H9 (cell line): ENCODE measurements around the gene ADNP2. TPM values are rescaled to one million over a fixed set of nuclear protein-coding genes. Genes with fewer than 3 reads are reported as not detected.
A peak's percentile ranks its signal among the peaks of the same experiment; 100 is the strongest.

Source experiments
- DNase-seq: peaks from one replicate; pipeline ENCODE4 v3.0.0-alpha.2; 2017
- H2AFZ ChIP-seq: one replicate; pipeline ENCODE4 v1.6.1; 2013; ENCODE audit warnings: mild to moderate bottlenecking, low read length, control low read depth, moderate library complexity
- H2AK5ac ChIP-seq: 2 replicates; pipeline ENCODE4 v1.6.1; 2013; ENCODE audit warnings: low read length, control low read depth, mixed read lengths; ENCODE audit not compliant: insufficient read length
- H2BK120ac ChIP-seq: one replicate; pipeline ENCODE4 v1.6.1; 2013; ENCODE audit warnings: low read depth, mild to moderate bottlenecking, low read length, control low read depth, inconsistent platforms; ENCODE audit not compliant: poor library complexity, severe bottlenecking
- H2BK12ac ChIP-seq: 2 replicates; pipeline ENCODE4 v1.6.1; 2013; ENCODE audit warnings: low read length, control low read depth, mixed read lengths, low read depth; ENCODE audit not compliant: insufficient read length
- H2BK15ac ChIP-seq: 2 replicates; pipeline ENCODE4 v1.6.1; 2013; ENCODE audit warnings: low read depth, low read length, control low read depth
- H2BK20ac ChIP-seq: one replicate; pipeline ENCODE4 v1.6.1; 2013; ENCODE audit warnings: low read depth, mild to moderate bottlenecking, low read length, control low read depth, inconsistent platforms; ENCODE audit not compliant: poor library complexity, severe bottlenecking
- H2BK5ac ChIP-seq: 2 replicates; pipeline ENCODE4 v1.6.1; 2013; ENCODE audit warnings: low read length, control low read depth, mixed read lengths; ENCODE audit not compliant: insufficient read length
- H3K14ac ChIP-seq: 2 replicates; pipeline ENCODE4 v1.6.1; 2013; ENCODE audit warnings: low read length, control low read depth; ENCODE audit not compliant: insufficient read depth
- H3K18ac ChIP-seq: 2 replicates; pipeline ENCODE4 v1.6.1; 2013; ENCODE audit warnings: low read depth, mild to moderate bottlenecking, mixed read lengths, low read length, control low read depth; ENCODE audit not compliant: insufficient read length
- H3K23ac ChIP-seq: 2 replicates; pipeline ENCODE4 v1.6.1; 2013; ENCODE audit warnings: low read length, control low read depth, mixed read lengths, low read depth; ENCODE audit not compliant: insufficient read length
- H3K23me2 ChIP-seq: 2 replicates; pipeline ENCODE4 v1.6.1; 2013; ENCODE audit warnings: low read depth, mild to moderate bottlenecking, mixed read lengths, low read length, control low read depth; ENCODE audit not compliant: insufficient read length, poor library complexity, severe bottlenecking
- H3K27ac ChIP-seq: 2 replicates; pipeline ENCODE4 v1.5.1; 2013; ENCODE audit warnings: low read length, control low read depth, mixed read lengths, low read depth; ENCODE audit not compliant: insufficient read length
- H3K27me3 ChIP-seq: 2 replicates; pipeline ENCODE4 v1.6.1; 2013; ENCODE audit warnings: low read length, control low read depth, inconsistent platforms; ENCODE audit not compliant: insufficient read depth
- H3K4ac ChIP-seq: 2 replicates; pipeline ENCODE4 v1.6.1; 2013; ENCODE audit warnings: low read depth, mild to moderate bottlenecking, control low read depth, inconsistent platforms, low read length, moderate library complexity
- H3K4me1 ChIP-seq: 2 replicates; pipeline ENCODE4 v1.6.1; 2013; ENCODE audit warnings: low read length, control low read depth, inconsistent platforms; ENCODE audit not compliant: insufficient read depth
- H3K4me2 ChIP-seq: 2 replicates; pipeline ENCODE4 v1.6.1; 2013; ENCODE audit warnings: low read length, control low read depth, mixed read lengths; ENCODE audit not compliant: insufficient read length, insufficient read depth
- H3K56ac ChIP-seq: 2 replicates; pipeline ENCODE4 v1.6.1; 2013; ENCODE audit warnings: low read depth, mild to moderate bottlenecking, mixed read lengths, low read length, control low read depth; ENCODE audit not compliant: insufficient read length
- H3K79me1 ChIP-seq: 2 replicates; pipeline ENCODE4 v1.6.1; 2013; ENCODE audit warnings: low read depth, mild to moderate bottlenecking, moderate library complexity, low read length, control low read depth, inconsistent platforms; ENCODE audit not compliant: insufficient read depth, poor library complexity, severe bottlenecking
- H3K79me2 ChIP-seq: 2 replicates; pipeline ENCODE4 v1.6.1; 2013; ENCODE audit warnings: low read length, control low read depth, inconsistent platforms; ENCODE audit not compliant: insufficient read depth
- H3K9ac ChIP-seq: 2 replicates; pipeline ENCODE4 v1.6.1; 2013; ENCODE audit warnings: low read length, control low read depth, mixed read lengths; ENCODE audit not compliant: insufficient read length; ENCODE audit errors: extremely low read depth
- H3K9me3 ChIP-seq: one replicate; pipeline ENCODE4 v1.6.1; 2013; ENCODE audit warnings: low read depth, low read length, inconsistent platforms; ENCODE audit not compliant: control insufficient read depth
- H3T11ph ChIP-seq: one replicate; pipeline ENCODE4 v1.6.1; 2013; ENCODE audit warnings: mild to moderate bottlenecking, low read length, control low read depth, inconsistent platforms
- H4K20me1 ChIP-seq: one replicate; pipeline ENCODE4 v1.6.1; 2013; ENCODE audit not compliant: control insufficient read depth, insufficient read length, insufficient read depth
- H4K5ac ChIP-seq: 2 replicates; pipeline ENCODE4 v1.6.1; 2013; ENCODE audit warnings: low read depth, mild to moderate bottlenecking, mixed read lengths, low read length, control low read depth; ENCODE audit not compliant: insufficient read length
- H4K8ac ChIP-seq: replicated peaks from 2 replicates; pipeline ENCODE4 v1.6.1; 2013; ENCODE audit warnings: low read length, control low read depth, mixed read lengths, low read depth; ENCODE audit not compliant: insufficient read length
- H4K91ac ChIP-seq: 2 replicates; pipeline ENCODE4 v1.6.1; 2013; ENCODE audit warnings: low read depth, mild to moderate bottlenecking, moderate library complexity, mixed read lengths, low read length, control low read depth; ENCODE audit not compliant: insufficient read length
- H3K27ac Mint-ChIP-seq, 3 experiments: 2 replicates in 2 of 3; 3 replicates in 1 of 3; pipeline ENCODE4 v1.8.0; 2020 to 2021; ENCODE audit warnings: mixed read lengths in 3 of 3, mild to moderate bottlenecking in 1 of 3, moderate library complexity in 1 of 3
- H3K27me3 Mint-ChIP-seq: 2 replicates; pipeline ENCODE4 v1.8.0; 2021; ENCODE audit warnings: low read depth, mild to moderate bottlenecking, moderate library complexity, mixed read lengths
- H3K36me3 Mint-ChIP-seq, 3 experiments: 2 replicates in 2 of 3; 3 replicates in 1 of 3; pipeline ENCODE4 v1.8.0; 2020 to 2021; ENCODE audit warnings: low read depth in 3 of 3, mixed read lengths in 3 of 3; ENCODE audit not compliant: insufficient read depth in 1 of 3
- H3K4me1 Mint-ChIP-seq, 2 experiments: 2 replicates each; pipeline ENCODE4 v1.8.0; 2020; ENCODE audit warnings: mixed read lengths in 2 of 2
- H3K4me3 Mint-ChIP-seq, 2 experiments: 2 replicates in 1 of 2; 3 replicates in 1 of 2; pipeline ENCODE4 v1.8.0; 2020 to 2021; ENCODE audit warnings: mild to moderate bottlenecking in 2 of 2, mixed read lengths in 2 of 2, moderate library complexity in 1 of 2
- H3K9me3 Mint-ChIP-seq, 2 experiments: 2 replicates in 1 of 2; 3 replicates in 1 of 2; pipeline ENCODE4 v1.8.0; 2020; ENCODE audit warnings: mild to moderate bottlenecking in 2 of 2, mixed read lengths in 2 of 2, moderate library complexity in 1 of 2
- CTCF ChIP-seq: fragments of 200-600 bp; sonication (generic); conservative IDR thresholded peaks from 3 replicates; pipeline ENCODE4 v1.8.0; 2021; ENCODE audit warnings: antibody characterized with exemption, mild to moderate bottlenecking
- WGBS: extraction: QIAGEN DNeasy Blood & Tissue Kit; methylation state at CpG from one replicate; pipeline ENCODE4 v1.1.7; 2013; ENCODE audit warnings: missing lambda C conversion rate, low lambda C conversion rate, mixed read lengths; ENCODE audit not compliant: insufficient read length; ENCODE audit errors: extremely low coverage; 5-methylcytosine and 5-hydroxymethylcytosine counted together
- total RNA-seq: library from RNA; stranded (reverse); gene quantifications from 2 replicates; pipeline ENCODE4 v1.2.1, GENCODE V29; 2021

The ADNP2 gene
- total RNA-seq, 1 experiment from 2014 or later, result 53.5 TPM

GRCh38 chr18:80143881-80144280 lies 34.8 kb downstream of the ADNP2 start:
- no peaks in the 10 kb centered on the region for H3K79me2 ChIP-seq
- no peak overlapping the region for H3K56ac ChIP-seq
- H3K23ac ChIP-seq, result no peak overlapping the region
- no peak overlapping the region for H2BK20ac ChIP-seq
- DNase-seq, result no peak
- no peaks in the 10 kb centered on the region for H4K20me1 ChIP-seq
- no peaks in the 10 kb centered on the region for H3K23me2 ChIP-seq
- 0 out of 4 replicates have a peak, but pooled peaks cover 0 to 2% of the 10 kb centered on the region in 2 experiments for H3K4me1 Mint-ChIP-seq
- no peak overlapping the region for H4K5ac ChIP-seq
- H3K27me3 Mint-ChIP-seq, result no peaks in the 10 kb centered on the region
- H2BK120ac ChIP-seq, result no peak overlapping the region
- H2BK12ac ChIP-seq, result no peak overlapping the region
- H2AK5ac ChIP-seq, result no peak overlapping the region
- H3K4me2 ChIP-seq, result no peak overlapping the region
- WGBS, result no CpG with 5 or more reads among the region's 2 CpGs
- no peak overlapping the region for H3K4me3 Mint-ChIP-seq
- no peak overlapping the region for H4K91ac ChIP-seq
- H4K8ac ChIP-seq, result no peak overlapping the region
- H2BK5ac ChIP-seq, result no peak overlapping the region
- peaks cover 9 to 34% (median 30%) of the 10 kb centered on the region in 3 experiments for H3K36me3 Mint-ChIP-seq
- no peak overlapping the region for H3K9ac ChIP-seq
- TF ChIP-seq CTCF, result no peak
- no peak overlapping the region for H3K27ac ChIP-seq
- H3K27me3 ChIP-seq, result no peaks in the 10 kb centered on the region
- 0 out of 7 replicates have a peak overlapping the region, but pooled peaks of 1 of the 3 experiments have one; percentile 0 for H3K27ac Mint-ChIP-seq
- H3K79me1 ChIP-seq, result no peaks in the 10 kb centered on the region
- H2AFZ ChIP-seq, result no peak overlapping the region
- H3K14ac ChIP-seq, result no peak overlapping the region
- H3K9me3 ChIP-seq, result no peaks in the 10 kb centered on the region
- H3K4ac ChIP-seq, result no peak overlapping the region
- no peak overlapping the region for H2BK15ac ChIP-seq
- H3K9me3 Mint-ChIP-seq, result no peaks in the 10 kb centered on the region
- no peak overlapping the region for H3K18ac ChIP-seq
- H3K4me1 ChIP-seq, result no peaks in the 10 kb centered on the region
- no peak overlapping the region for H3T11ph ChIP-seq
